NCI-H345 (cell line): ENCODE results near the gene UBAP2.

Experiments
- DNase-seq: peaks from one replicate; lab custom pipeline; 2025; lab: John Stamatoyannopoulos, UW

UBAP2 gene

GRCh38 chr9:33921967-33922895, 126.5 kb downstream of the UBAP2 start:
- DNase-seq = peak; percentile 12

GRCh38 chr9:33919276-33919897, 129.3 kb downstream of the UBAP2 start:
- no peak for DNase-seq

- no peak for DNase-seq
Measured at GRCh38 chr9:33917036-33917435, 131.7 kb downstream of the UBAP2 start.

- DNase-seq = no peak
Measured at GRCh38 chr9:33914887-33915628, 133.6 kb downstream of the UBAP2 start.

- no peak for DNase-seq
Measured at GRCh38 chr9:33913541-33913940, 135.1 kb downstream of the UBAP2 start.

- no peak for DNase-seq
Measured at GRCh38 chr9:33908749-33909148, 139.9 kb downstream of the UBAP2 start.

GRCh38 chr9:33908114-33908513, 140.6 kb downstream of the UBAP2 start:
- no peak for DNase-seq

GRCh38 chr9:33907347-33907746, 141.3 kb downstream of the UBAP2 start:
- no peak for DNase-seq

- DNase-seq = no peak
Measured at GRCh38 chr9:33906769-33907168, 141.9 kb downstream of the UBAP2 start.

- no peak for DNase-seq
Measured at GRCh38 chr9:33905137-33905536, 143.6 kb downstream of the UBAP2 start.

- DNase-seq = no peak
Measured at GRCh38 chr9:33903157-33903780, 145.4 kb downstream of the UBAP2 start.

GRCh38 chr9:33894316-33894715, 154.4 kb downstream of the UBAP2 start:
- DNase-seq = no peak

GRCh38 chr9:33893861-33894260, 154.8 kb downstream of the UBAP2 start:
- no peak for DNase-seq

GRCh38 chr9:33885948-33886347, 162.7 kb downstream of the UBAP2 start:
- DNase-seq = no peak

GRCh38 chr9:33884856-33885701, 163.6 kb downstream of the UBAP2 start:
- DNase-seq = peak; percentile 88

GRCh38 chr9:33881635-33882034, 167.1 kb downstream of the UBAP2 start:
- no peak for DNase-seq

GRCh38 chr9:33880211-33881089, 168.2 kb downstream of the UBAP2 start:
- no peak for DNase-seq

GRCh38 chr9:33878691-33879366, 169.9 kb downstream of the UBAP2 start:
- no peak for DNase-seq

- DNase-seq = no peak
Measured at GRCh38 chr9:33877727-33878489, 170.8 kb downstream of the UBAP2 start.
